NCI-H69 (cell line): ENCODE measurements around the gene LSM7.

ENCODE experiments used
- DNase-seq: peaks from one replicate; lab custom pipeline; 2025; lab: John Stamatoyannopoulos, UW

Gene LSM7

DNA sequence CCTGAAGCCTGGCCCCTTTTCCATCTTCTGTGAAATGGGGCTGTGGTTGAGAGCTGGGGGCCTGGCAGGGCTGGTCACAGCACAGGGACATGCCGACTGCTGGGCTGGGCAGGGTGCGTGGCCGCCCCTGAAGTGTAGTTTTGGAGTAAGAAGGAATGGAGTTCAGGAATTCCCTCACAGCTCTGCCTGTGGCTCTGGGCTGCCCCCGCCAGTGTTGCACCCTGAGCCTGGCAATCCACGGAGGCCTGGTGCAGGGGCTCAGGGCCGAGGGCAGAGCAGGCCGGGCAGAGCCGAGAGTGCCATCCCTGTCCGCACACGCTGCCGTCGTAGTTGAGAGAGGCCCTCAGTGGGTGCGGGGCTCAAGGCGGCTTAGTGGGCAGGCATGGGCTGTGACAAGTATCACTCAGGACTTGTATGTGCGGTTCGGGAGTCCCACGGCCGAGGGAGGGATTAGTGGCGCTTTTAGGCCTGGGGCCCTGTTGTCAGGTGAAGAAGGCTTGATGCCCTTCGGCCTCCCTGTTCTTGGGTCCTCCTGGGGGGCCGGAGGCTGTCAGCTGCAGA lies 9.7 kb upstream of the LSM7 start:
- DNase-seq = no peak

DNA sequence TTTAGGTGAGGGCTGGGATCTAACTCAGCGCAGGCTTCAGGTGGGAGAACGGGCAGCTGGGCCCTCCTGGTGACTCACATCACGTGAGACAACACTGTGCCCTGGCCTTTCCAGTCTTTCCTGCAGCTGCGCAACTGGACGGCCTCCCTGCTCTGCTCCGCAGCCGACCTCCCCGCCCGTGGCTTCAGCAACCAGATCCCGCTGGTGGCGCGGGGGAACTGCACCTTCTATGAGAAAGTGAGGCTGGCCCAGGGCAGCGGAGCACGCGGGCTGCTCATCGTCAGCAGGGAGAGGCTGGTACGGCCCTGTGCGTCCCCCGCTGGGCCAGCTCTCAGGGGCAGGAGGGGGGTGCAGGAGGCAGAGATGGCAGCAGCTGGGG lies 8.9 kb upstream of the LSM7 start:
- peak; percentile 21 for DNase-seq

DNA sequence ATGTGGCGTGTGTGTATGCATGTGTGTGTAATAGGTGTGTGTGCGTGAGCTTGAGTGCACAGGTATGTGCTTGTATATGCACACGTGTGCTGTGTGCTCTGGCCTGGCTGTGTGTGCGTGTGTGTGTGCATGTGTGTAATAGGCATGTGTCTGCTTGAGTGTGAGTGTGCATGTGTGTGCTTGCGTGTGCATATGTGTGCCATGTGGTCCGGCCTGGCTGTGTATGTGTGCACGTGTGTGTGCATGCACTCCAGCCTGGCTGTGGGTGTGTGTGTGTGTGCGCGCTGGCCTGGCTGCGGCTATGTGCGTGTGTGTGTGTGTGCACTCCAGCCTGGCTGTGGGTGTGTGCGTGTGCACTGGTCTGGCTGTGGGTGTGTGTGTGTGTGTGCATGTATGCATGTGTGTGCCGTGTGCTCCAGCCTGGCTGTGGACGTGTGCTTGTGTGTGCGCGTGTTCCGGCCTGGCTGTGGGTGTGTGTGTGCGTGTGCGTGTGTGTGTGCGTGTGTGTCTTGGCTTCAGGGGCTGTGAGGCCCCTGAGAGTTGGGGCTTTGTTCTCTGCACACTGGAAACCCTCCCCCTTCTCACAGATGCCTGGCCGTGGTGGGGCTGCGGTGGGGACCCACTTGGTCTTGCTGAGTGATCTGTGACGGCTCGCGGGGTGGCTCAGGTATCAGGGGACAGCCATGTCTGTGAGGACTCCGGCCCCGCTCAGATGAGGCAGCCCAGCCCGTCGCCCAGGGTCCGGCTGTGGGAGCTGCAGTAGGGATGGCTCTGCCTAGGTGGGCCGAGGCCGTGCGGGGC lies 8.3 kb upstream of the LSM7 start:
- DNase-seq = no peak

DNA sequence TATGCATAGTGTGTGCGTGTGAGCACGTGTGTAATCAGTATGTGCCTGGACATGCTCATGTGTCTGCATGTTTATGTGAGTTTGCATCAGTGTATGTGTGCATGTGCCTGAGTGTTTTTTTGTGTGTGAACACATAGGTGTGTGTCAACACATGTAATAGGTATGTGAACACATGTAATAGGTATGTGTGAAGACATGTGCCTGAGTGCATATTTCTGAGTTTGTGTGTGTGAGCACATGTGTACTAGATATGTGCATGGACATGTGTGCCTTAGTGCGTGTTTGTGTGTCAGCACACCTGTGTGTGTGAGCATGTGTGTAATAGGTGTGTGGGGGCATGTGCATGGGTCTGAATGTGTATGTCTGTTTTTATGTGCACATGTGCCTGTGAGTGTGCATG lies 7.5 kb upstream of the LSM7 start:
- DNase-seq = no peak

DNA sequence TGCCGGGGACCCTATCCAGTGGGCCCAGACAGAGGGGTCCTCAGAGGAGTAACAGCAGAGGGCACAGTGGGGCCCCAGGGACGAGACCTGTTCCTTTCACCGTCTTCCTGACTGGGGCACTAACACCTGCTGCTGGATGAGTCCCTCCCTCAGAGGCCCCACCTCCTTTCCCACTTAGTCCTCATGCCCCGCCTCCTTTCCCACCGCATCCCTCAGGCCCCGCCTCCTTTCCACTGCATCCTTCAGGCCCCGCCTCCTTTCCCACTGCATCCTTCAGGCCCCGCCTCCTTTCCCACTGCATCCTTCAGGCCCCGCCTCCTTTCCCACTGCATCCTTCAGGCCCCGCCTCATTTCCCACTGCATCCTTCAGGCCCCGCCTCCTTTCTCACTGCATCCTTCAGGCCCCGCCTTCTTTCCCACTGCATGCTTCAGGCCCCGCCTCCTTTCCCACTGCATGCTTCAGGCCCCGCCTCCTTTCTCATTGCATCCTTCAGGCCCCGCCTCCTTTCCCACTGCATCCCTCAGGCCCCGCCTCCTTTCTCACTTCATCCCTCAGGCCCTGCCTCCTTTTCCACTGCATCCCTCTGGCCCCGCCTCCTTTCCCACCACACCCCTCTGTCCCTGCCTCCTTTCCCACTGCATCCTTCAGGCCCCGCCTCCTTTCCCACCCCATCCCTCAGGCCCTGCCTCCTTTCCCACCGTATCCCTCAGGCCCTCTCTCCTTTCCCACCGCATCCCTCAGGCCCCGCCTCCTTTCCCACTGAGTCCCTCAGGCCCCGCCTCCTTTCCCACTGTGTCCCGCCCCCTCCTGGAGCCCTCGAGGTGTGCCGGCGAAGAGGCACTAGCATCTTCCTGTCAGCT lies 6.8 kb upstream of the LSM7 start:
- no peak for DNase-seq

DNA sequence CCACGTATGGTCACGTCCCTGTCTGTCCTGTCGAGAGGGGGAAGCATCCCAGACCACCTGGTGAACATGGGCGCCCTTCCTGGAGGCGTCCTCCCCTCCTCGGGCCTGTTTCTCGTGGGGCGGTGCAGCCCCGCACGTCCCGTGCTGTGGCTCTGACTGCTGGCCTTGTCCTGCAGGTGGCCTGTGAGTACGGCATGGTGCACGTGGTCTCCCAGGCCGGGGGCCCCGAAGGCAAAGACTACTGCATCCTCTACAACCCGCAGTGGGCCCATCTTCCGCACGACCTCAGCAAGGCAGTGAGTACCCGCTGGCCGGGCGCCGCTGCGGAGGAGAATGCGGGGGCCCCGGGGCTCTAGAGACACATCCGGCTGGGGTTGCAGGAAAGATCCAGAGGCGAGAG lies 6.0 kb upstream of the LSM7 start:
- DNase-seq = no peak

DNA sequence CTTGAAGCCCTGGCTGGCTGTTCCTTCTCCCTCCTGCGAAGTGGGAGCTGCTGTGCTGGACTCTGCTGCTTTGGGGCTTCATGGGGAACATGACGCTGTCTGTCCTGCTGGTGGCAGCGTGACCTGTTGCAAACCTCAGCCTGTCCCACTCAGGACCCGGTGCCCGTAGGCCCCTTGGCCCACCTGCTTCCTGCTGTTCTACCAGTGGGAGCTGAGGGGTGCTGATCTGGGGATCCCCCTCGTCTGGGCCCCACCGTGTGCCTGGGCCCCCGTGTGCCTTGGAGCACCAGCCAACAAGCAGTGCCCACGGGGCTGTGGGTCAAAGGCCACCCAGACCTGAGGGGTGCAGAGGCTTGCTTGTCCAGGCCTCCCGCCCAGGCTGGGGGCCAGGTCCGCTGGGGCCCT lies 5.4 kb upstream of the LSM7 start:
- DNase-seq = no peak

DNA sequence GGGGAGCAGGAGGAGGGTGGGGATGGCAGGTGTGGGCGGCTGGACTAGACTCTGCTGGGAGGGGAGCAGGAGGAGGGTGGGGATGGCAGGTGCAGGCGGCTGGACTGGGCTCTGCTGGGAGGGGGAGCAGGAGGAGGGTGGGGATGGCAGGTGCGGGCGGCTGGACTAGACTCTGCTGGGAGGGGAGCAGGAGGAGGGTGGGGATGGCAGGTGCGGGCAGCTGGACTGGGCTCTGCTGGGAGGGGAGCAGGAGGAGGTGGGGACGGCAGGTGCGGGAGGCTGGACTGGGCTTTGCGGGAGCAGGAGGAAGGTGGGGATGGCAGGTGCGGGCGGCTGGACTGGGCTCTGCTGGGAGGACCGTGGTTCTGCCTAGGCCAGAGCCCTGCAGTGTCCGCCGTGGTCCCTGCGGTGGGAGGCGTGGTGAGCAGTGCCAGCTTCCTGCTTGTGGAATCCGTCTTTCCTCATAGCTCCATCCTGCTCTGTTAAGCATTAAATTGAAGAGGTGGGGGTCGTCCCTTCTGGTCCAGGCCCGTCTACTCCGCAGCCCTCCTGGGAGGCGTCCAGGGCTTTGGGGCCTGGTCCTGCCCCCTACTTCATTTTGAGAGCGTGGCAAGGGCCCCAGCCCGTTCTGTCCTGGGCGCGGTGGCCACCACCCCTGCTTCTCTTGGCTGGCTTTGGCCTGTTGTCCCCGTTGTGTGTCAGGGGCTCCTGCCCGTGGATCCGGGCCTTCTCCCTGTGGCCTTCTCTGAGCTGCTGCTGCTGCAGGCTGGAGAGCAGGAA lies 4.8 kb upstream of the LSM7 start:
- DNase-seq = peak; percentile 95

DNA sequence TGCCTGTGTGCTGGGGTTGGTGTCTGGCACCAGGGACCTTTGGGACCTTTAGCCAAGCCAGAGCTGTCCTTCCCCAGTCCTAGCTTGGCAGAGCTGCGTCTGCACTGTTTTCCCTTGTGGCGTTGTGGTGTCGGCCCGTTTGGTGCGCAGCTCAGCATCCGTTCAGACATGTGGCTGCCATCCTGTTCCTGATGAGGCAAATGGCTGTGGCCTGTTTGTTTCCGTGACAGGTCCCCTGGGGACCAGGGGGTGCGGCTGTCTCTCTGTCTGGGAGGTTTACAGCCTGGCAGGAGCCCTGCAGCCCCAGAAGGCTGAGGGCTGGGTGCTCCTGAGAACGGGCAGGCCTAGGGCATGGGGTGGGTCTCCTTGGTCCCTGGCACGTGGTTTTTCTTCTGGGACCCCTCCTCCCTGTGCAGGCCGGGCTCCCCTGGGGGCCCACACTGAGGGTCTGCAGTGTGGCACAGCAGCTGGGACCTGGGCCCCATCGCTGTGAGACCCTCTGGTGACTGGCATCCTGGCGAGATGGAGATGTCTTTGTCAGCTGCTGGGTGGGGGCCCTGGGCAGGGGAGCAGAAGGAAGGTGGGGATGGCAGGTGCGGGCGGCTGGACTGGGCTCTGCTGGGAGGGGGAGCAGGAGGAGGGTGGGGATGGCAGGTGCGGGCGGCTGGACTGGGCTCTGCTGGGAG lies 4.1 kb upstream of the LSM7 start:
- DNase-seq = peak; percentile 87

DNA sequence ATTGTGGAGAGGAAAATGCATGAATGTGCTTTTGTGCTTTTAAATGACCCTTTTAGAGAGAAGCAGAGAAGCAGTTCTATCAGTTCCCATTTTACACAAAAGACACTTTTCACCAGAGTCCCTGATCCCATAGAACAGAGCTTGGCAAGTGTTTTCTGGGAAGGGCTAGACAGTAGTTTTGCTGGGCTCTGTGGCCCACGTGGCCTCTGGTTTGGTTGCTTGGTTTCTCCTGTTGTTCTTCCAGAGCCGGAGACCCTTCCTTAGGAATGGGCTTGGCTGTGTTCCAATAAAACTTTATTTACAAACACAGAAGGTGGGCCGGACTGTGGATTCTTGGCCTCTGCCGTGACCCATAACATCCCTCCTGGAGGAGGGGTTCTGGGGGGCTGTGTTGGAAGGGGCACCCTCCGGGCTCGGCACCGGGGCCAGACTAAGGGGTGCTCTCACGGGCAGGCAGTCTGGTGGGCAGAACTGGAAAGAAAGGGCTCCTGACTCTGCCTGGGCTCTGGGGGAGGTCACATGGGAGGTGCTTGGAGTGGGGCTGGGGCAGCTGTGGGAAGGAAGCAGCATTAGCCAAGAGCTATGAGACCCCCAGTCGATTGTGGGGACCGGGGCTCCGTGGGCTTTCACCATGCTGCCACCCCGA lies 3.3 kb upstream of the LSM7 start:
- DNase-seq = peak; percentile 43

DNA sequence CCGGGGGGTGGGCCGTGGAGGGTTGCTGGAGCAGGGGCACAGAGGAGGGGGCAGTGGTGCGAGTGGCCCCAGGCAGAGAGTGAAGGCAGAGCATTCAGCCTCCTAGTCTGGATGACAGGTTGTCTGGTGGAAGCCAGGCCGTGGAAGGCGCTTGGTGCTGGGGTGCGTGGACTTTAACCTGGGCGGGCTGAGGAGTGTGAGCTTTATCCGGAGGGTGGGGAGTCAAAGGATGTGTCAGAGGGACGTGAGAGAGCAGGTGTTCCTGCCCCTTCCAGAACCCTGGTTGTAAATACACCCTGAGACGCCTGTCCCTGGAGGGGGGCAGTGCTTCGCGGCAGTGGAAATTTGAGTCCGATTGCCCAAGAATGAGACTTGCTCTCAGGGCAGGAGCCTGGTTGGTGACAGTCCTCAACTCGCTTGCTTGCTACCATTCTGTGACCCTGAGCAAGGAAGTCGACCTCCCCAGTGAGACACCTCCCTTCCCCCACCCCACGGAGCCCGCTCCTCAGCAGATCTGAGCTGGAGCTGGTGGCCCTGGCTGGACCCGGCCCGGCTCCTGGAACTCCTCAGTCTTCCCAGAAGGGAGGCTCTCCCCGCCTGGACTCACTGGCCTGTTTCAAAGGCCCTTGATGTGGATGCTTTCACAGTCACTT lies 2.4 kb upstream of the LSM7 start:
- peak; percentile 62 for DNase-seq

DNA sequence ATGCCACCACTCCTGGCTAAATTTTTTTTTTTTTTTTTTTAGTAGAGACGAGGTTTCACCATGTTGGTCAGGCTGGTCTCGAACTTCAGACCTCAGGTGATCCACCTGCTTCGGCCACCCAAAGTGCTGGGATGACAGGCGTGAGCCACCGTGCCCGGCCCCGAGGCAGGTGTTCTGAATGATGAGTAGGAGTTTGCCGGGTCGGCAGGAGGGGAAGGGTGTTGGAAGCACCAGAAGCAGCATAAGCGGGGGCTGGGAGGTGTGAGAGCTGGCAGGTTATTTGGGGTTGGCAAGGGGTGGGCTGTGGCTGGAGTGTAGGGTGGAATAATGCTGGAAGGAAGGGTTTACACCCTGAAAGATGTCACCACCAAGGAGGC lies 1.9 kb upstream of the LSM7 start:
- DNase-seq = no peak

DNA sequence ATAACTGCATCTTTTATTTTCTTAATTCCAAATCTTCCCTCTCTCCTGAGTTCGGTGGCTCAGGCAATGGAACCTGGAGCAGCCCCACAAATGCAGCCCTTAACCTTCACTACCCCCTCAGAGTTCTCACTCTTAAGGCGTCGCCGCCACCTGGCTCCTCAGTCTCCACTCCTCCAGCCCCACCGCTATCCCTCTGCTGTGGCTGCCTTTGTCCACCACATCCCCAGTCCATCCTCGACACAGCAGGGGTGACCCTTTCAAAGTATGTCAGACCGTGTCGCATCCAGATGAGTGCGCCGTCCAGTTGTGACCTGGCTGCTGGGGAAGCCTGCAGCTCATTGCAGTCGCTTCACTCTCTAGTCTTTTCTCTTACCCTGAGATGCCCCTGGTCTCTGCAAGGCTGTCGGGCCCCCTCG lies 1.1 kb upstream of the LSM7 start:
- peak; percentile 46 for DNase-seq

DNA sequence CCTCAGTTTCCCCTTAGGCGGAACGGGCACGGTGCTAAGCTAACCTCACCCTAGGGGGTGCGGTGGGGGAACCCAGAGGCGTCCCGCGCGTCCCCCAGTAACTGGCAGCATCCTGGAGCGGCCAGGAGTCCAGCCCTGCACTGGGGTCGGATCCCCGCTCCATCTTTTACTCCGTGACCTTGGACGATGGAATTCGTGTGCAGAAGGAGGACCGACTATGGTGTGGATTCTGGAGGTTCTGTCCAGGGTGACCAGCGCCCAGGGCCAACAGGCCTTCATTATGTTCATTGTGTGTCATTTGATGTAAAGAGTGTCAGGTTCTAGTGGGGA lies 728 bp upstream of the LSM7 start:
- no peak for DNase-seq

DNA sequence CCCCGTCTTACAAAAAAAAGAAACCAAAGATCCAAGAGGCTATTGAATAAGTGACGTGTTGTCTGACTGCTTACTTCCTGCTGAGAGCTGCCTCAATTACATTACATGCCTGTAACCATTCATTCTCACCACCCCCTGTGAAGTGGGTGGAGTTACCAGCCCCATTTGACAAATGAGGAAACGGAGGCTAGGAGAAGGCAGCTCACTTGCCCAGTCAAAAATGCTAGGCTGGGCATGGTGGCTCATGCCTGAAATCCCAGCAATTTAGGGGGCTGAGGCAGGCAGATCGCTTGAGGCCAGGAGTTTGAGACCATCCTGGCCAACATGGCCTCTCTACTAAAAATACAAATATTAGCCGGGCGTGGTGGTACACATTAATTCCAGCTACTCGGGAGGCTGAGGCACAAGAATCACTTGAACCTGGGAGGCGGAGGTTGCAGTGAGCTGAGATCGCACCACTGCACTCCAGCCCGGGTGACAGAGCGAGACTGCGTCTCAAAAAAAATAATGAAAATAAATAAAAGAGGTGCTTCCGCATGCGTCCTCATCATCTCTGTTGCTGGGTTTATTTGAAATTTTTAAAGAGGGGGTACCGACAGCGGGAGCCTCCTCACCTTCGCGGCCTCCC lies 499 bp downstream of the LSM7 start:
- DNase-seq = peak; percentile 82

DNA sequence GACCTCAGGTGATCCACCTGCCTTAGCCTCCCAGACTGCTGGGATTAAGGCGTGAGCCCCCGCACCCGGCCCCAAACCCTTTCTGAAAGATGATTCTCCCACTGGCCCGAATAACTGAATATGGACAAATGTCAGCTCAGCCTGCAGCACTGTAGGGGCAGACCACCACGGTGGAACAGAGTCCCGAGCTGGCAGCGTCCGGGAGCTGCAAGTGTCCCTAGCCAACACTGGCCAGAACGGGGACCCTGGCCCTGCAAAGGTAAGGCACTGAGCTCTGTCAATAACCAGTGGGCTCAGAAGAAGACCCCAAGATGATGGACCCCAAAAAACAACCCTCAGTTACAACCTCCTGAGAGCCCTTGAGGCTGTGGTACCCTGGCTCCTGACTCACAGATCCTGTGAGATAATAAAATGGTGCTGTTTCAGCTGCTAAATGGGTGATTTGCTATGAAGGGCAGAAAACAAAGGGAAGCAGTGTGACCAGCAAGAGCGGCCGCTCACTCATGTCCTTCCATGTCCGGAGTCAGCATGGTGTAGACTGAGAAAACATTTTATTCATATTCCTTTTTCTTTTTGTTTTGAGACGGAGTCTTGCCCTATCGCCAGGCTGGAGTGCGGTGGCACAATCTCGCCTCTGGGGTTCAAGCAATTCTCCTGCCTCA lies 1.6 kb downstream of the LSM7 start:
- DNase-seq = no peak

DNA sequence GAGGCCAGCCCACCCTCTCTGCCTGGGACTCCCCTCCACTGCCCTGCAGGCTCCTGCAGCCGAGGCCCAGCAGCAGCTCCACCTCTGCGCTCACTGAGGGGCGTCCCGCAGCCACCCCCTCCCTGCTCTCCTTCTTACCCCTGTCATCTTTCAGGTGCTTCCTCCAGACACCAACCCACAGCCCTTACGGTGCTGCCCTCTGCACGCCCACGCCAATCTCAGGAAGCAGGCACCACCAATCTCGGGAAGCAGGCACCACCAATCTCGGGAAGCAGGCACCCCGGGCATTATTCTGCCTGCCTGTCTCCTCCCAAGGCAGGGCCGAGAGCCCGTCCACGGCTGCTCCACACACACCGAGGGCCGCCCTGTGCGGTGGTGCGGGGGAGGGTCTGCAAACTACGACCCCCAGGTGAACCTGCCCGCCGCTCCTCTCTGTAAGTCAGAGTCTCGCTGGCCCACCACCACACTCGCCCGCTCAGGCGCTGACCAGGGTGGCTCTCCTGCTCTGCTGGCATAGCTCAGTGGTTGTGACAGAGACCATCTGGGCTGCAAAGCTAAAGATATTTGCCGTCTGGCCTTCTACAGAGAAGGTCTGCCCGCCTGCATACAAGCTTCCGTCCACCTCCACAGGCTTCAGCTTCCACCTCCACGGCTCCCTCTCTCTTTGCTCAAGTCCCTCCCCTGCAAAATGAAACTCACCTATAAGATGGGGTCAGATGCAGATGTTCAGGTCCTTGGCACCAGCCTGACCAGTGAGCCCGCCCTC lies 2.9 kb downstream of the LSM7 start:
- no peak for DNase-seq

DNA sequence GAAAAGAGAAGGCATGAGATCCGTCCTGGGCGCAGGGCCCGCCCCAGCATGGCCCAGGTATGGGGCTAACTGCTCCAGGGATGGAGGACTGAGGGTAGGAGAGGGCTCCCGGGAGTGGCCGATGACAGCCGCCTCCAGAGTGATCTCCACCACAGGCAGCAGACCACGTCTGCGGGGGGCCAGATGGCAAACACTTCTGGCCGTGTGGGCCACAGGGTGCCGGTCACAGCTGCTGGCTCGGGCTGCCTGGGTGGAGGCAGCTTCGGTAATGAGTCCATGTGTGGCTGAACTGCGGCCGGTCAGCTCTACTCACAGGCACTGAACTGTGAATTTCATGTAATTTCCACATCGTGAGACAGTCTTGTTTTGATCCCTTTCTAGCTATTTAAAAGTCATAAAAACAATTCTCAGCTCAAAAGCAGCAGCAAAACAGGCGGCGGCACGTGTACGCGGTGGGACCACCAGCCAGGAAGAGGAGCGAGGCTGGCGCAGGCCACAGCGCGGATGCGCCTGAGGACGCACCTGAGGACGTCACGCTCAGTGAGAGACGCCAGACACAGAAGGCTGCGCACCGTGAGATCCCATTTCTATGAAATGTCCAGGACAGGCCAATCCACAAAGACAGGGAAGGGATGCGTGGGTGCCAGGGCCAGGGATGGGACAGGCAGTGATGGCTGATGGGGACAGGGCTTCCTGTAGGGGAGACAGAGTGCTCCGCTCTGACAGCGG lies 4.0 kb downstream of the LSM7 start:
- DNase-seq = peak; percentile 33
